PFSK-1 (cell line): Measurements from ENCODE around the gene KIF1C. TPM values are rescaled to one million over a fixed set of nuclear protein-coding genes. Genes with fewer than 3 reads are reported as not detected.

Experiments
- FOXP2 ChIP-seq: optimal IDR thresholded peaks from 2 replicates; pipeline ENCODE3; 2011; ENCODE audit warnings: borderline replicate concordance, control low read depth, inconsistent platforms; ENCODE audit not compliant: insufficient read depth; ENCODE audit errors: extremely low read length, extremely low read depth
- POLR2AphosphoS5 ChIP-seq: IDR thresholded peaks from 2 replicates; pipeline ENCODE4 v1.6.1; 2012; ENCODE audit warnings: low read depth, mild to moderate bottlenecking, control low read depth, low read length, moderate library complexity
- REST ChIP-seq, 2 experiments: IDR thresholded peaks; 2 replicates each; pipeline versions ENCODE4 v1.6.1 to v1.8.0; 2011 to 2012; ENCODE audit warnings: low read depth in 2 of 2, low read length in 2 of 2, control low read depth in 1 of 2, inconsistent platforms in 1 of 2, mild to moderate bottlenecking in 1 of 2, moderate library complexity in 1 of 2; ENCODE audit not compliant: insufficient read depth in 1 of 2
- SIN3A ChIP-seq: IDR thresholded peaks from 2 replicates; pipeline ENCODE4 v1.6.1; 2012; ENCODE audit warnings: mild to moderate bottlenecking, low read length, moderate library complexity, borderline replicate concordance; ENCODE audit not compliant: insufficient read depth
- TAF1 ChIP-seq: IDR thresholded peaks from 2 replicates; pipeline ENCODE4 v1.6.1; 2012; ENCODE audit warnings: low read length, control low read depth, borderline replicate concordance; ENCODE audit not compliant: insufficient read depth
- polyA plus RNA-seq: library from polyadenylated mRNA; unstranded; fragments of >200 nt; gene quantifications from one replicate; pipeline ENCODE4 v1.2.1, GENCODE V29; 2012; ENCODE audit warnings: low read depth, missing spikeins; ENCODE audit not compliant: insufficient read length

The KIF1C gene
- 65.0 TPM for polyA plus RNA-seq

- TF ChIP-seq POLR2AphosphoS5 (peak; percentile 71), SIN3A (no peak)
Measured at GRCh38 chr17:4997302-4998026, at the start of gene KIF1C, which contains the start of gene INCA1. KIF1C (plus strand) TSS chr17:4997950; CDS start chr17:5000247, 2,297 bp downstream. INCA1 (minus strand) TSS chr17:4997522; CDS start chr17:4994437, 3,085 bp downstream.

GRCh38 chr17:4948166-4948930, 49.4 kb upstream of the KIF1C start, which contains the start of gene PFN1:
PFN1 (minus strand) TSS chr17:4948530; CDS start chr17:4948394, 136 bp downstream.
- TF ChIP-seq POLR2AphosphoS5: peak; percentile 81
- TF ChIP-seq FOXP2: peak; percentile 48
- TF ChIP-seq REST (IDR thresholded peaks at IDR 0.05; ENCODE audit: insufficient read depth in 1 of 2, low read depth in 2 of 2, low read length in 2 of 2): no peak
- 0 out of 2 replicates have a peak, but pooled peaks have one; percentile 50 for TF ChIP-seq SIN3A
- TF ChIP-seq TAF1: peak; percentile 91; the same call in 1 of the 2 replicates

- TF ChIP-seq FOXP2 (peak; percentile 62), TAF1 (no peak), POLR2AphosphoS5 (peak; percentile 50; the same call in 1 of the 2 replicates), SIN3A (no peak)
Measured at GRCh38 chr17:4948931-4949320, 48.8 kb upstream of the KIF1C start.

GRCh38 chr17:4949321-4950074, 48.3 kb upstream of the KIF1C start:
- TF ChIP-seq TAF1 (0 out of 2 replicates have a peak, but pooled peaks have one; percentile 12), FOXP2 (peak; percentile 11), SIN3A (peak; percentile 29; the same call in 1 of the 2 replicates), POLR2AphosphoS5 (no peak; the same call in 1 of the 2 replicates), REST (IDR thresholded peaks at IDR 0.05; ENCODE audit: insufficient read depth in 1 of 2, low read depth in 2 of 2, low read length in 2 of 2) (no peak)

GRCh38 chr17:4950075-4950745, 47.5 kb upstream of the KIF1C start:
- TF ChIP-seq FOXP2 (peak; percentile 6), SIN3A (no peak), REST (IDR thresholded peaks at IDR 0.05; ENCODE audit: insufficient read depth in 1 of 2, low read depth in 2 of 2, low read length in 2 of 2) (peak in 1 of 2 experiments; percentile 19; a peak in 1 of 4 replicates), POLR2AphosphoS5 (no peak), TAF1 (no peak)
